GM19372 (cell line): Measurements from ENCODE around the gene SYT14.
A peak's percentile ranks its signal among the peaks of the same experiment; 100 is the strongest.
"Not testable (repeated sequence)": the region's sequence is repeated elsewhere in the genome, so short reads cannot be mapped to it uniquely, and the experiment has no call there.

Experiments used
- ATAC-seq: cut with Tn5 transposase; IDR thresholded peaks from one replicate; pipeline ENCODE4 v1.9.1; 2021; ENCODE audit warnings: mild to moderate bottlenecking, low read depth, moderate library complexity; ENCODE audit not compliant: unreplicated experiment

SYT14 gene

DNA sequence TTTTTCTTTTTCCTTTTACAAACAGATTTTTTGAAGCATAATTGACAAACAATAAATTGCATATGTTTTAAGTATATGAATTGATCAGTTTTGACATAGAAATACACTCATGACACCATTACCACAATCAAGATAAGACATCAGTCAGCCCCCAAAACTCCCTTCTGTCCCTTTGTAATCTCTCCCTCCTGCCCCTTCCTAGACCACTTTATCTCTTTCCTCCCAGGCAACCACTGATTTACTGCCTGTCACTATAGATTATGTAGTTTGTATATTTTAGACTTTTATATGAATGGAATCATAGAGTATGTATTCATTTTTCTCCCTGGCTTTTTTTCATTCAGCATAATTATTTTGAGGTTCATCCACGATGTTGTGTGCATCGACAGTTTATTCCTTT lies 6.9 kb upstream of the SYT14 start:
- ATAC-seq, result no peak

- no peak for ATAC-seq
Measured at GRCh38 chr1:209936125-209936524, 1.9 kb upstream of the SYT14 start.

GRCh38 chr1:209945377-209945776 lies 7.4 kb downstream of the SYT14 start:
- no peak for ATAC-seq

DNA sequence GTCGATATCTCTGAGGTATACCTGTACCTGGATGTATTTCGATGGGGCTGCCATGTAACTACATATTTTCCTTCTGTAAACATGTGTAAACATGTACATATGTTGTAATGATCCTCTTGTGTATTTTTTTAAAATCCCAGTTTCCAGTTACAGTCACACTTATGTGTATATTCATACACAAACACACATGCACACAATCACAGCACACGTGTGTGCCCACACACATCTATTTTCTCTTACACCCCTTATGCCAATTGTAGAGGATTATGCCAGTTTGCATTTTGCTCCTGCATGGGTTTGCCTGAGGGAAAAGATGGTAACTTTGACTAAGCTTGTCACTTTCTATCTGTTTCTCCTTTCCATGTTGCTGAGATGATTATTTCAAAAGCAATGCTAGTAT lies 10.1 kb downstream of the SYT14 start:
- no peak for ATAC-seq

DNA sequence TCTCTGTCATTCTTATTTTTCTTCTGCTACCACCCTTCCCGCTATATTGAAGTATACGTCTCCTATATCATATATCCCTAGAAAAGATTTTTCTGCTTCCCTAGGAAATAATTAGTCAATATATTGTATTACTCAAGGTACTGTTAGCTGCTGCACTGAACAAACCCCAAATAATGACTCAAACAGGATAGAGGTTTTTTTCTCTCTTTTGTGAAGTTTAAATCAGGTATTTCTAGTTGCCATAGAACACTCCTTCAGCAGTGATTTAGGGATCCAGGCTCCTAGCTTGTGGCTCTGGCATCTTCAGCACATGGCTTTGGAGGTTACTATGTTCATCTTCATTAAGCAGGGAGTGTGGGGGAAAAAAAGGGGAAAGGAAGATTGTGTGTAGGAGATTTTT lies 18.1 kb downstream of the SYT14 start:
- ATAC-seq, result no peak

DNA sequence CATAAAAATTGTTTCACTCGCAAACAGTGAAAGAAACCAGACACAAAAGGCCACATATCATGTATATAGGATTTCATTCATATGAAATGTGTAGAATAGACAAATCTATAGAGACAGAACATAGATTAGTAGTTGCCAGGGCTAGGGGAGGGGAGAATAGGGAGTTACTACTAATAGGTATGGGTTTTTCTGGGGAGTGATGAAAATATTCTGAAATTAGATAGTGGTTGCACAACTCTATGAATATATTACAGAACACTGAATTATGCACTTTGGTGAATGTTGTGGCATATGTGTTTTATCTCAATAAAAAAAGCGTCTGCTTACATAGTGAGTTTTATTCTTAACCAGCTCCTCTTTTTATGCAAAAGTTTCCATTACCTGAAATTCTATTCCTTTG lies 21.6 kb downstream of the SYT14 start:
- no peak for ATAC-seq

DNA sequence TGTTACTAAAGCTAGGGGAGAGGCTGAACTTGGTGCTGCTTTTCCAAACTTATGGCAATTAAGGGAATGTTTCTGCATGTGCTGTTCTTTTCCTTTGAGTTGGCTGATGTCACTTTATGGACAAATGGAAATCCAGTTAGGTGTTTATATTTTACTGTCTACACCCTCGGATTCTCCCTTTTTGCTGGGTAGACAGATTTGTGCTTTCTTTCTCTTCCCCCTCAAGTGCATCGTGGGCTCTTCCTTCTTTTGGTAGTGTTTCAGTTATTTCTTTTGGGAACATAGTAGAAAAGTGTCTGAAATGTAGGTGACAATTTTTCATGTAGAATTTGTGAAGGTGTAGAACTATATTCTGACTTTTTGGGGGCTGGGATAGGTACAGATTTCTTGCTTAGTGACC lies 22.9 kb downstream of the SYT14 start:
- no peak for ATAC-seq

DNA sequence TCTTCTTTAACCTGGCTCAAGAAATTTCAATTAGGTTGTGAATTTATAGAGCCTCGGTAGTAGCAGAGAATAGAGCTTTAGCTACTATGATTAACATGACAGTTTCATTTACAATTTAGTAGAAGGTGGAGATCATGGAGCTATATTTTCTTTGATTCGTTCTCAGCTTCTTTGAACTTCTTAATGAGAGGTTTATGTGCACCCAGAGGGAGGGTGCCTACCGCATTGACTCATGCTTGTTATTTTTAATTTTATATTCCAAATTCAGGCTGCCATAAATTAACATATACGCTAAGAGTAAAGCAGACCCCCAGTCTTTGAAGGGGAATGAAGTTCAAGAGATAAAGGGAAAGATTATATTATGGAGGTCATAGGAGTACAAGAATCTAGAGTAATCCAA lies 24.4 kb downstream of the SYT14 start:
- ATAC-seq, result no peak

DNA sequence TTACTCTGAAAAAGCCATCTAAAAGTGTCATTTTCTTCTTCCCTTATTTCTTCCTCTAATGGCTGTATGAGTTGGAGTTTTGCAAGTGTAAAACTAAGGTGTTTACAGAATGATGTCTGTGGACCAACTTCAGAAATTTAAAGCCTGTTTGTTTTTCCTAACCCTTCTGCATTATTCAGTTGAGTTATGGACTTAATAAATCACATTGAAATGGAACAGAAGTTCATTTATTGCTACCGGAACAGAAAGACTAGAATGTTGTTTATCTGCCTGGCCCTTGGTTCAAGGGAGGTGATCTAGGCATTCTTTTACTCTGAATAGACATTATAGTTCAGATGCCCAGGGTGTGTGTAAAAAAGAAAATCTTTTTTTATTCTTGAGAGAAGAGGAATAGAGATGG lies 24.8 kb downstream of the SYT14 start:
- no peak for ATAC-seq

- no peak for ATAC-seq
Measured at GRCh38 chr1:209965996-209966395, 28.0 kb downstream of the SYT14 start.

DNA sequence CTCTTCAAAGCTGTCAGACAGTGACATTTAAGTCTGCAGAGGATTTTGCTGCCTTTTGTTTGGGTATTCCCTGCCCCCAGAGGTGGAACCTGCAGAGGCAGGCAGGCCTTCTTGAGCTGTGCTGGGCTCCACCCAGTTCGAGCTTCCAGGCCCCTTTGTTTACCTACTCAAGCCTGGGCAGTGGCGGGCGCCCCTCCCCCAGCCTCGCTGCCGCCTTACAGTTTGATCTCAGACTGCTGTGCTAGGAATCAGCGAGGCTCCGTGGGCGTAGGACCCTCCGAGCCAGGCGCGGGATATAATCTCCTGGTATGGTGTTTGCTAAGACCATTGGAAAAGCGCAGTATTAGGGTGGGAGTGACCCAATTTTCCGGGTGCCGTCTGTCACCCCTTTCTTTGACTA lies 40.7 kb downstream of the SYT14 start:
- not testable (repeated sequence) for ATAC-seq

DNA sequence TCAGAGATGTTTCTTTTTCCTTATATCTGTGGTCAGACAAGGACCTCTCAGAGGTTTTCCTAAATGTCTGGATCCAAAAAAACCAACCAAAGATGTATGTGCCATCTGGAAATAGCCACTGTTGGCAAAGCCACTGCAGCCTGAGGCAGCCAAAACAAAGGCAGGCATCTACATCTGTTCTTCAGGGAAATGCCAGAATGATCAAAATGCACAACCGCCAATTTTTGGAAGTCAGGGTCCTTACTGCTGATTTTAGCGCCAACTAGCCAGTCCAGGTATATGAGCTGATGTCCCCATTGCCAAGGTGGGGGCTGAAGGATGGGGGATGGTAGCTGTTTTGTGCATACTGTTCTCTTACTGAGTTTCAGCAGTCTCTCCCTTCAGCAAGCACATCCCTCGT lies 45.9 kb downstream of the SYT14 start:
- ATAC-seq, result no peak

- ATAC-seq, result no peak
Measured at GRCh38 chr1:209985002-209985401, 47.0 kb downstream of the SYT14 start.

- no peak for ATAC-seq
Measured at GRCh38 chr1:209988706-209989105, 50.7 kb downstream of the SYT14 start.

DNA sequence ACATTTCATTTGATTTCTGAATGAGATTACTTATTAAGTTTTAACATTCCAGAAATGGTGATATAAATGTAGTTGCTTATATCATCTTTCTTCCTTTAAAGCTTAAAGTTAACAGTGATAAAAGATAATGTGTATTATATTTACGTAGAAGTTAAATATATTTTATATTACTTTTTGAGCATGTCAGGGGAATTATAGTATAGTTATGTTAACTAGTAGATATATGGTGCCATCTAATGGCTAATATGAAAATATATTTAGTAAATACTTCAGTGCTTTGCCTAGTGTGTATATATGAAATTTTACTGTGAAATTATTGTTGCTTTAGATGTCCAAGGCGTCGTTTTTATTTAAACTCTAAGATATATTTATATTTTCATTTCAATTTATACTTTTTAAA lies 51.5 kb downstream of the SYT14 start:
- peak; percentile 57 for ATAC-seq

- ATAC-seq, result no peak
Measured at GRCh38 chr1:209993061-209993830, 55.2 kb downstream of the SYT14 start.

DNA sequence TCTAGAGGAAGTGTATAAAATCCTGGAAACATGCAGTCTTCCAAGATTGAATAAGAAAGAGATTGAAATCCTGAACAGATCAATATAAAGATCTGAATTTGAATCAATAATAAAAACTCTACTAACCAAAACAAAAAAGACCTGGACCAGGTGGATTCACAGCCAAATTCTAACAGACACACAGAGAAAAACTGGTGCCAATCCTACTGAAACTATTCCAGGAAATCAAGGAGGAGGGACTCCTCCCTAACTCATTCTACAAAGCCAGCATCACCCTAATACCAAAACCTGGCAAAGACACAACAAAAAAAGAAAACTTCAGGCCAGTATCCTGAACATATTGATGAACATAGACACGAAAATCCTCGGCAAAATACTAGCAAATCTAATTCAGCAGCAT lies 58.3 kb downstream of the SYT14 start:
- no peak for ATAC-seq

- no peak for ATAC-seq
Measured at GRCh38 chr1:209999005-209999404, 61.0 kb downstream of the SYT14 start.

- ATAC-seq, result no peak
Measured at GRCh38 chr1:210001751-210002150, 63.7 kb downstream of the SYT14 start.

DNA sequence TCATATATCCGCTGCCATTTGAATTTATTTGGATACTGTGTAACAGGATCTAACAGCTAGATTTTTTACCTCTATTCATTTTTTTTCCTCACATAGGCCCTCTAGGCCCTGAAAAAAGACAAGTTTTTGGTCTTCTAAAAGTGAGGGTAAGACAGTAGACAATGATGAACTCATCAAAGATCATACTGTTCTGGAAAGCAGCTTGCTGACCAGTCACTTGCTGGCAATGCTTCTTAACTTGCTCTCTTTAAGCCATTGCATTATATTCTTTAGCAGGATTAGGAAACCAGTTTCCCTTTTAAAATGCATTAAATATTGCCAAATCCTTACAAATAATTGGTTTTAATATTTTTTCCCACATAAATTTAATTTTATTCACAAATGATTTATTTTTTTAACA lies 65.5 kb downstream of the SYT14 start:
- ATAC-seq, result no peak

DNA sequence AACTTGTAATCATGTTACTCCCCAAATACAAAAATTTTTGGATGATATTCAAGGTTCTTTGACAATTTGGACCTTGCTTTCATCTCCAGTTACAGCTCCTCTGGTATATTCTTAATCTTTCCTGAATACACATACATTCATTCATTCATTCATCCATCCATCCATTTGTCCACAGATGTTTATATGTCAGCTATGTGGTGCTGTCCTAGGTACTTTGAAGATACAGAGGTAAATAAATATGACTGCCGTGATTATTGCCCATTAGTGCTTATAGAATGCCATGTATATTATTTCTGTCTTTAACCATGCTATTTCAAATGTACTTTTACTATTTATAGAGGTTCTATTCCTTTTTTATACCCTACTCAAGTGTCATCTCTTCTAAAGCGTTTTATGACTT lies 72.1 kb downstream of the SYT14 start:
- ATAC-seq, result no peak

- ATAC-seq, result no peak
Measured at GRCh38 chr1:210021145-210021860, 83.3 kb downstream of the SYT14 start.
